A673 (cell line): Measurements from ENCODE around the gene DNAJC4. TPM values are rescaled to one million over a fixed set of nuclear protein-coding genes. Genes with fewer than 3 reads are reported as not detected.

Source experiments
- BruUV-seq: library from RNA; stranded (reverse); fragments of 400-500 nt; replicated peaks from 2 replicates; lab custom pipeline; 2021; lab: Mats Ljungman, UMichigan
- CTCF ChIA-PET: fragments of 300-600 bp; sonication (Branson Sonifier 250); formaldehyde crosslinking; loops from one replicate; lab custom pipeline; 2022; ENCODE audit warnings: antibody characterized with exemption; lab: Charles Lee
- POLR2A ChIA-PET: fragments of 300-600 bp; sonication (Branson Sonifier 250); formaldehyde crosslinking; loops from one replicate; lab custom pipeline; 2022; ENCODE audit warnings: antibody characterized with exemption; ENCODE audit not compliant: low non-redundant PET; lab: Charles Lee
- DNase-seq: peaks from one replicate; pipeline ENCODE4 v3.0.0-alpha.2; 2015; ENCODE audit warnings: low spot score
- H3K27ac ChIP-seq: fragments of 200-600 bp; sonication (generic); 2 replicates; pipeline ENCODE4 v1.5.1; 2016; ENCODE audit warnings: mixed run types, low read depth, mild to moderate bottlenecking, mixed read lengths, antibody characterized with exemption, low read length; ENCODE audit not compliant: poor library complexity, severe bottlenecking
- H3K27me3 ChIP-seq: fragments of 200-600 bp; sonication (generic); replicated peaks from 2 replicates; pipeline ENCODE4 v1.6.1; 2017; ENCODE audit warnings: mixed run types, low read depth, mild to moderate bottlenecking, mixed read lengths, antibody characterized with exemption, low read length; ENCODE audit not compliant: insufficient read depth, poor library complexity
- H3K36me3 ChIP-seq: fragments of 200-600 bp; sonication (generic); 2 replicates; pipeline ENCODE4 v1.6.1; 2016; ENCODE audit warnings: mixed run types, mild to moderate bottlenecking, mixed read lengths, antibody characterized with exemption, low read length; ENCODE audit not compliant: insufficient read depth, poor library complexity, severe bottlenecking
- H3K4me1 ChIP-seq: fragments of 200-600 bp; sonication (generic); 2 replicates; pipeline ENCODE4 v1.6.1; 2017; ENCODE audit warnings: mixed run types, mild to moderate bottlenecking, mixed read lengths, antibody characterized with exemption, low read length; ENCODE audit not compliant: insufficient read depth, poor library complexity, severe bottlenecking
- H3K4me3 ChIP-seq: fragments of 200-600 bp; sonication (generic); 2 replicates; pipeline ENCODE4 v1.5.1; 2016; ENCODE audit warnings: low read depth, mixed run types, mild to moderate bottlenecking, mixed read lengths, low read length; ENCODE audit not compliant: poor library complexity, severe bottlenecking
- H3K9me3 ChIP-seq: fragments of 200-600 bp; sonication (generic); 2 replicates; pipeline ENCODE4 v1.6.1; 2016; ENCODE audit warnings: mixed run types, low read depth, mild to moderate bottlenecking, mixed read lengths, antibody characterized with exemption, low read length; ENCODE audit not compliant: poor library complexity, severe bottlenecking
- CTCF ChIP-seq: fragments of 300-800, 200-600 bp; sonication (generic); conservative IDR thresholded peaks from 2 replicates; pipeline ENCODE4 v1.5.1; 2017; ENCODE audit warnings: low read depth, mild to moderate bottlenecking, antibody characterized with exemption, low read length, moderate library complexity, mixed read lengths
- EZH2 ChIP-seq: fragments of 200-600 bp; sonication (generic); IDR thresholded peaks from 2 replicates; pipeline ENCODE4 v1.6.1; 2017; ENCODE audit warnings: borderline replicate concordance, low read depth, mild to moderate bottlenecking, mixed read lengths, antibody characterized with exemption, low read length; ENCODE audit not compliant: poor library complexity, severe bottlenecking
- intact Hi-C: fragments of 100-400 bp; cut with micrococcal nuclease; formaldehyde crosslinking; loops from one replicate; pipeline ENCODE4 v1.10.0; 2022; ENCODE audit not compliant: unreplicated experiment
- total RNA-seq: library from RNA; stranded (reverse); gene quantifications from 2 replicates; pipeline ENCODE4 v1.2.3, GENCODE V29; 2021

The DNAJC4 gene
- total RNA-seq, 1 experiment from 2014 or later = 20.2 TPM

GRCh38 chr11:64204464-64204989 is 25.8 kb upstream of the DNAJC4 start:
- peak; percentile 100 for DNase-seq
- ChIA-PET POLR2A (interaction anchor here (0.6 to 2.4 kb wide), 3 partner anchors 19 to 211 kb away, joined by 3 to 6 read pairs (median 4); partner anchors contain the start of gene STIP1), CTCF (interaction anchor here (0.5 to 4.6 kb wide), 23 partner anchors 8 to 484 kb away, joined by 3 to 33 read pairs (median 5); partner anchors contain the start of genes CATSPERZ, PLCB3, PPP1R14B and STIP1)
- H3K9me3 ChIP-seq = no peaks in the 10 kb centered on the region
- TF ChIP-seq CTCF (peak; percentile 98), EZH2 (no peak)
- peak overlapping the region; percentile 93 for H3K27ac ChIP-seq
- H3K4me1 ChIP-seq = peaks cover 59% of the 10 kb centered on the region
- intact Hi-C loops = loop anchor here (1.0 to 2.0 kb wide), 2 partner anchors 97 to 150 kb away; no protein-coding TSS in a partner anchor
- BruUV-seq = no TSS peak
- no peak overlapping the region for H3K4me3 ChIP-seq
- no peaks in the 10 kb centered on the region for H3K27me3 ChIP-seq
- H3K36me3 ChIP-seq = peaks cover 59% of the 10 kb centered on the region

- peaks cover 63% of the 10 kb centered on the region for H3K4me1 ChIP-seq
- intact Hi-C loops = loop anchor here (5.0 kb wide), 1 partner anchor 41 kb away; the partner anchor contains the start of gene PPP1R14B
- TSS peak; percentile 77 for BruUV-seq
- ChIA-PET POLR2A (interaction anchor here (1.8 to 2.4 kb wide), 2 partner anchors 21 kb away, joined by 5 to 6 read pairs; partner anchors contain the start of gene STIP1), CTCF (interaction anchor here (0.5 to 4.6 kb wide), 8 partner anchors 19 to 243 kb away, joined by 3 to 33 read pairs (median 5); partner anchors contain the start of genes CATSPERZ, ESRRA, NUDT22 and TRPT1)
- H3K27ac ChIP-seq = peak within 1 kb of the TSS; percentile 93
- H3K36me3 ChIP-seq = peaks cover 42% of the 10 kb centered on the region
- no peaks in the 10 kb centered on the region for H3K27me3 ChIP-seq
- peak; percentile 87 for DNase-seq
- H3K9me3 ChIP-seq = no peaks in the 10 kb centered on the region
- TF ChIP-seq EZH2 = no peak
- 0 out of 2 replicates have a peak, but pooled peaks have one; percentile 23 for TF ChIP-seq CTCF
- H3K4me3 ChIP-seq = peak within 1 kb of the TSS; percentile 40
Observed at GRCh38 chr11:64206457-64207255, 23.7 kb upstream of the DNAJC4 start, which contains the start of gene FERMT3. FERMT3 (plus strand) TSS chr11:64206721; CDS start chr11:64207365, 644 bp downstream.
